Tibial nerve (tissue), 4 donors: ENCODE results near the gene SMARCC1. TPM values are rescaled to one million over a fixed set of nuclear protein-coding genes. Genes with fewer than 3 reads are reported as not detected.

Source experiments
- DNase-seq, 2 donors: peaks; one replicate each; pipeline ENCODE4 v3.0.0-alpha.2; 2019; ENCODE audit warnings: low spot score in 2 of 2
- H3K27ac ChIP-seq, 4 donors: fragments of 200-600 bp; sonication (generic) in 3 of 4; one replicate each; pipeline ENCODE4 v1.5.1; 2017 to 2019; ENCODE audit warnings: mild to moderate bottlenecking in 1 of 4
- H3K27me3 ChIP-seq, 2 donors: fragments of 200-600 bp; sonication (generic) in 1 of 2; one replicate each; pipeline versions ENCODE4 v1.5.1 to v1.6.0; 2017 to 2019
- H3K36me3 ChIP-seq, 3 donors: fragments of 200-600 bp; sonication (generic); one replicate each; pipeline ENCODE4 v1.5.1; 2018 to 2019
- H3K4me1 ChIP-seq, 4 donors: fragments of 200-600 bp; sonication (generic) in 3 of 4; one replicate each; pipeline ENCODE4 v1.5.1; 2017 to 2019
- H3K4me3 ChIP-seq, 4 donors: fragments of 200-600 bp; sonication (generic) in 3 of 4; one replicate each; pipeline ENCODE4 v1.5.1; 2017 to 2019; ENCODE audit warnings: mild to moderate bottlenecking in 1 of 4, moderate library complexity in 1 of 4
- H3K9me3 ChIP-seq, 4 donors: fragments of 200-600 bp; sonication (generic) in 3 of 4; one replicate each; pipeline ENCODE4 v1.5.1; 2017 to 2019
- CTCF ChIP-seq, 5 experiments: fragments of 200-600 bp in 3 of 5; fragments of 450-650 bp in 2 of 5; sonication (generic) in 3 of 5; IDR thresholded peaks; one replicate each; pipeline ENCODE4 v1.5.1; 2016 to 2019; ENCODE audit warnings: antibody characterized with exemption in 5 of 5, mild to moderate bottlenecking in 3 of 5, moderate library complexity in 2 of 5
- EP300 ChIP-seq, 2 donors: sonication (generic); formaldehyde crosslinking; IDR thresholded peaks; one replicate each; pipeline ENCODE4 v1.6.1; 2017; ENCODE audit warnings: antibody characterized with exemption in 2 of 2, mild to moderate bottlenecking in 1 of 2
- POLR2A ChIP-seq, 2 donors: fragments of 450-650 bp; IDR thresholded peaks; one replicate each; pipeline ENCODE4 v1.6.1; 2017; ENCODE audit warnings: antibody characterized with exemption in 2 of 2, mild to moderate bottlenecking in 2 of 2, moderate library complexity in 2 of 2
- WGBS, 2 donors: methylation state at CpG; one replicate each; pipeline ENCODE4 v1.1.5; 2018; 5-methylcytosine and 5-hydroxymethylcytosine counted together
- total RNA-seq, 4 donors: library from RNA; depleted of rRNA; stranded (reverse); fragments of >200 nt; gene quantifications; one replicate each; pipeline ENCODE4 v1.1.0, GENCODE V29; 2016

SMARCC1 gene
- total RNA-seq, 4 donors from 2014 or later = 27.8 to 37.4 (median 36.1) TPM

GRCh38 chr3:47636921-47637320, 144.8 kb downstream of the SMARCC1 start:
- peaks cover 0 to 56% (median 9%) of the 10 kb centered on the region in 3 donors for H3K36me3 ChIP-seq
- 85 to 91% methylated on average over 2 of the region's 2 CpGs for WGBS, 2 donors
- DNase-seq = no peak
- TF ChIP-seq POLR2A (IDR thresholded peaks at IDR 0.05) (no peak), CTCF (IDR thresholded peaks at IDR 0.05) (no peak), EP300 (IDR thresholded peaks at IDR 0.05) (no peak)
- H3K9me3 ChIP-seq = no peaks in the 10 kb centered on the region
- H3K4me1 ChIP-seq = peaks cover 0 to 11% (median 7%) of the 10 kb centered on the region in 4 donors
- no peaks in the 10 kb centered on the region for H3K27me3 ChIP-seq
- H3K4me3 ChIP-seq = no peak overlapping the region
- H3K27ac ChIP-seq = no peak overlapping the region

- TF ChIP-seq POLR2A (IDR thresholded peaks at IDR 0.05) = no peak
- no peak for TF ChIP-seq CTCF (IDR thresholded peaks at IDR 0.05)
- no peak for TF ChIP-seq EP300 (IDR thresholded peaks at IDR 0.05)
- WGBS, 2 donors = 70 to 83% methylated on average over 6 of the region's 6 CpGs
- H3K27ac ChIP-seq = no peak overlapping the region
- no peaks in the 10 kb centered on the region for H3K27me3 ChIP-seq
- DNase-seq = no peak
- peaks cover 0 to 57% (median 9%) of the 10 kb centered on the region in 3 donors for H3K36me3 ChIP-seq
- H3K4me1 ChIP-seq = peaks cover 0 to 11% (median 7%) of the 10 kb centered on the region in 4 donors
- H3K9me3 ChIP-seq = no peaks in the 10 kb centered on the region
- H3K4me3 ChIP-seq = no peak overlapping the region
Measured at GRCh38 chr3:47636225-47636624, 145.5 kb downstream of the SMARCC1 start.

- H3K9me3 ChIP-seq = no peaks in the 10 kb centered on the region
- WGBS, 2 donors = 51 to 63% methylated on average over 1 of the region's 1 CpG
- H3K4me3 ChIP-seq = no peak overlapping the region
- peaks cover 0 to 11% (median 7%) of the 10 kb centered on the region in 4 donors for H3K4me1 ChIP-seq
- no peak for DNase-seq
- H3K36me3 ChIP-seq = peaks cover 0 to 56% (median 9%) of the 10 kb centered on the region in 3 donors
- TF ChIP-seq POLR2A (IDR thresholded peaks at IDR 0.05) = no peak
- no peak for TF ChIP-seq EP300 (IDR thresholded peaks at IDR 0.05)
- TF ChIP-seq CTCF (IDR thresholded peaks at IDR 0.05) = no peak
- H3K27me3 ChIP-seq = no peaks in the 10 kb centered on the region
- peak overlapping the region in 3 of 4 donors; percentile 14 to 37 (median 35) for H3K27ac ChIP-seq
Measured at GRCh38 chr3:47635536-47635935, 146.2 kb downstream of the SMARCC1 start.

- peak overlapping the region in 1 of 4 donors; percentile 4 for H3K4me3 ChIP-seq
- no peaks in the 10 kb centered on the region for H3K27me3 ChIP-seq
- TF ChIP-seq EP300 (IDR thresholded peaks at IDR 0.05) (peak in 1 of 2 donors; percentile 9), CTCF (IDR thresholded peaks at IDR 0.05) (no peak), POLR2A (IDR thresholded peaks at IDR 0.05) (no peak)
- H3K4me1 ChIP-seq = peaks cover 0 to 11% (median 7%) of the 10 kb centered on the region in 4 donors
- WGBS, 2 donors = 43 to 47% methylated on average over 6 of the region's 6 CpGs
- no peak for DNase-seq
- H3K9me3 ChIP-seq = no peaks in the 10 kb centered on the region
- peak overlapping the region in 3 of 4 donors; percentile 14 to 37 (median 35) for H3K27ac ChIP-seq
- H3K36me3 ChIP-seq = peaks cover 0 to 60% (median 9%) of the 10 kb centered on the region in 3 donors
Measured at GRCh38 chr3:47634996-47635395, 146.7 kb downstream of the SMARCC1 start.

- Histone ChIP-seq H3K27me3 (no peaks in the 10 kb centered on the region), H3K4me1 (peaks cover 0 to 11% (median 7%) of the 10 kb centered on the region in 4 donors), H3K9me3 (no peaks in the 10 kb centered on the region), H3K4me3 (no peak overlapping the region), H3K27ac (no peak overlapping the region), H3K36me3 (peaks cover 0 to 67% (median 4%) of the 10 kb centered on the region in 3 donors)
- DNase-seq = no peak
- WGBS, 2 donors = 94 to 100% methylated on average over 1 of the region's 1 CpG
- TF ChIP-seq EP300 (IDR thresholded peaks at IDR 0.05) (no peak), CTCF (IDR thresholded peaks at IDR 0.05) (no peak), POLR2A (IDR thresholded peaks at IDR 0.05) (no peak)
Measured at GRCh38 chr3:47630810-47631209, 150.9 kb downstream of the SMARCC1 start.
